SK-N-SH (cell line): Measurements from ENCODE around the gene SLC12A4.

ENCODE experiments used
- ELF1 ChIP-seq: IDR thresholded peaks from 2 replicates; pipeline ENCODE4 v1.4.0; 2012
- EP300 ChIP-seq, 2 experiments: IDR thresholded peaks; 2 replicates each; pipeline versions ENCODE4 v1.4.0 to v1.6.1; 2012; ENCODE audit warnings: borderline replicate concordance in 1 of 2, low read depth in 1 of 2, low read length in 1 of 2
- EZH2phosphoT487 ChIP-seq: fragments of 200-600 bp; sonication (generic); IDR thresholded peaks from 2 replicates; pipeline ENCODE4 v1.6.1; 2017; ENCODE audit warnings: low read depth, mixed run types, mild to moderate bottlenecking, antibody characterized with exemption, moderate library complexity, borderline replicate concordance
- FOXJ3 ChIP-seq: sonication (generic); formaldehyde crosslinking; IDR thresholded peaks from 2 replicates; pipeline ENCODE4 v1.5.1; 2020; ENCODE audit warnings: mild to moderate bottlenecking, missing genetic modification reagents
- MAX ChIP-seq: IDR thresholded peaks from 2 replicates; pipeline ENCODE4 v1.4.0; 2012; ENCODE audit warnings: low read depth
- TEAD4 ChIP-seq: IDR thresholded peaks from 2 replicates; pipeline ENCODE4 v1.4.0; 2012; ENCODE audit warnings: mild to moderate bottlenecking, borderline replicate concordance; ENCODE audit not compliant: insufficient read depth
- YY1 ChIP-seq: IDR thresholded peaks from 2 replicates; pipeline ENCODE4 v1.4.0; 2012; ENCODE audit warnings: low read depth, mild to moderate bottlenecking
- TF ChIP-seq, protein P1 (sequence below): fragments of 200-600 bp; sonication (generic); IDR thresholded peaks from 2 replicates; pipeline ENCODE4 v1.6.1; 2017; ENCODE audit warnings: antibody characterized with exemption, mild to moderate bottlenecking, moderate library complexity
- TF ChIP-seq, protein P2 (sequence below): IDR thresholded peaks from 2 replicates; pipeline ENCODE4; 2012
- TF ChIP-seq, protein P3 (sequence below): IDR thresholded peaks from 2 replicates; pipeline ENCODE4 v1.6.1; 2012; ENCODE audit warnings: mild to moderate bottlenecking, low read depth, low read length, moderate library complexity

DNA sequence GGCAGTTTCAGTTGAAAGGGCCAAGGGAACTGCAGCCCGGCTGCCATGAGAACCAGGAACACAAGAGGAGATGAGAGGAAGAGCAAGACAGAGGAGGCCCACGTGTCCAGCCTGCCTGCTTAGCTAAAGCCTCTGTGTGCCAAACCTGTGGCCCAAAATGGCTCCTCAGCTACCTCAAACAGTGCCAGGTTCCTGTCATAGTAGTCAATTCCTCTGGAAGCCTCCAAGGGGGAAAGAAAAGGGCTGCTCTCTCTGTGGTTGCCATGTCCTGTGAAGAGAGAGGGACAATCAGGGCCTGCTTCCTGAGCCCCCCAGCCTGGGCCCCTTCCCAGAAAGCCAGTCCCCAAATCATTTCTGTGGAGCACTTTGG lies 5.2 kb downstream of the SLC12A4 start:
- TF ChIP-seq MAX: no peak
- no peak for TF ChIP-seq FOXJ3
- TF ChIP-seq, protein P1, sequence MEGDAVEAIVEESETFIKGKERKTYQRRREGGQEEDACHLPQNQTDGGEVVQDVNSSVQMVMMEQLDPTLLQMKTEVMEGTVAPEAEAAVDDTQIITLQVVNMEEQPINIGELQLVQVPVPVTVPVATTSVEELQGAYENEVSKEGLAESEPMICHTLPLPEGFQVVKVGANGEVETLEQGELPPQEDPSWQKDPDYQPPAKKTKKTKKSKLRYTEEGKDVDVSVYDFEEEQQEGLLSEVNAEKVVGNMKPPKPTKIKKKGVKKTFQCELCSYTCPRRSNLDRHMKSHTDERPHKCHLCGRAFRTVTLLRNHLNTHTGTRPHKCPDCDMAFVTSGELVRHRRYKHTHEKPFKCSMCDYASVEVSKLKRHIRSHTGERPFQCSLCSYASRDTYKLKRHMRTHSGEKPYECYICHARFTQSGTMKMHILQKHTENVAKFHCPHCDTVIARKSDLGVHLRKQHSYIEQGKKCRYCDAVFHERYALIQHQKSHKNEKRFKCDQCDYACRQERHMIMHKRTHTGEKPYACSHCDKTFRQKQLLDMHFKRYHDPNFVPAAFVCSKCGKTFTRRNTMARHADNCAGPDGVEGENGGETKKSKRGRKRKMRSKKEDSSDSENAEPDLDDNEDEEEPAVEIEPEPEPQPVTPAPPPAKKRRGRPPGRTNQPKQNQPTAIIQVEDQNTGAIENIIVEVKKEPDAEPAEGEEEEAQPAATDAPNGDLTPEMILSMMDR: no peak
- TF ChIP-seq, protein P2, sequence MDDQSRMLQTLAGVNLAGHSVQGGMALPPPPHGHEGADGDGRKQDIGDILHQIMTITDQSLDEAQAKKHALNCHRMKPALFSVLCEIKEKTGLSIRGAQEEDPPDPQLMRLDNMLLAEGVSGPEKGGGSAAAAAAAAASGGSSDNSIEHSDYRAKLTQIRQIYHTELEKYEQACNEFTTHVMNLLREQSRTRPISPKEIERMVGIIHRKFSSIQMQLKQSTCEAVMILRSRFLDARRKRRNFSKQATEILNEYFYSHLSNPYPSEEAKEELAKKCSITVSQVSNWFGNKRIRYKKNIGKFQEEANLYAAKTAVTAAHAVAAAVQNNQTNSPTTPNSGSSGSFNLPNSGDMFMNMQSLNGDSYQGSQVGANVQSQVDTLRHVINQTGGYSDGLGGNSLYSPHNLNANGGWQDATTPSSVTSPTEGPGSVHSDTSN: no peak
- TF ChIP-seq TEAD4: no peak
- no peak for TF ChIP-seq EP300 (IDR thresholded peaks at IDR 0.05; ENCODE audit: borderline replicate concordance in 1 of 2, low read depth in 1 of 2, low read length in 1 of 2)
- TF ChIP-seq, protein P3, sequence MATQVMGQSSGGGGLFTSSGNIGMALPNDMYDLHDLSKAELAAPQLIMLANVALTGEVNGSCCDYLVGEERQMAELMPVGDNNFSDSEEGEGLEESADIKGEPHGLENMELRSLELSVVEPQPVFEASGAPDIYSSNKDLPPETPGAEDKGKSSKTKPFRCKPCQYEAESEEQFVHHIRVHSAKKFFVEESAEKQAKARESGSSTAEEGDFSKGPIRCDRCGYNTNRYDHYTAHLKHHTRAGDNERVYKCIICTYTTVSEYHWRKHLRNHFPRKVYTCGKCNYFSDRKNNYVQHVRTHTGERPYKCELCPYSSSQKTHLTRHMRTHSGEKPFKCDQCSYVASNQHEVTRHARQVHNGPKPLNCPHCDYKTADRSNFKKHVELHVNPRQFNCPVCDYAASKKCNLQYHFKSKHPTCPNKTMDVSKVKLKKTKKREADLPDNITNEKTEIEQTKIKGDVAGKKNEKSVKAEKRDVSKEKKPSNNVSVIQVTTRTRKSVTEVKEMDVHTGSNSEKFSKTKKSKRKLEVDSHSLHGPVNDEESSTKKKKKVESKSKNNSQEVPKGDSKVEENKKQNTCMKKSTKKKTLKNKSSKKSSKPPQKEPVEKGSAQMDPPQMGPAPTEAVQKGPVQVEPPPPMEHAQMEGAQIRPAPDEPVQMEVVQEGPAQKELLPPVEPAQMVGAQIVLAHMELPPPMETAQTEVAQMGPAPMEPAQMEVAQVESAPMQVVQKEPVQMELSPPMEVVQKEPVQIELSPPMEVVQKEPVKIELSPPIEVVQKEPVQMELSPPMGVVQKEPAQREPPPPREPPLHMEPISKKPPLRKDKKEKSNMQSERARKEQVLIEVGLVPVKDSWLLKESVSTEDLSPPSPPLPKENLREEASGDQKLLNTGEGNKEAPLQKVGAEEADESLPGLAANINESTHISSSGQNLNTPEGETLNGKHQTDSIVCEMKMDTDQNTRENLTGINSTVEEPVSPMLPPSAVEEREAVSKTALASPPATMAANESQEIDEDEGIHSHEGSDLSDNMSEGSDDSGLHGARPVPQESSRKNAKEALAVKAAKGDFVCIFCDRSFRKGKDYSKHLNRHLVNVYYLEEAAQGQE: no peak
- no peak for TF ChIP-seq YY1
- no peak for TF ChIP-seq EZH2phosphoT487
- TF ChIP-seq ELF1: no peak
